Measurements from ENCODE around the gene IL17D. TPM values are rescaled to one million over a fixed set of nuclear protein-coding genes. Genes with fewer than 3 reads are reported as not detected.

IL17D gene
- total RNA-seq, 1 experiment from 2014 or later: 1.2 TPM

DNA sequence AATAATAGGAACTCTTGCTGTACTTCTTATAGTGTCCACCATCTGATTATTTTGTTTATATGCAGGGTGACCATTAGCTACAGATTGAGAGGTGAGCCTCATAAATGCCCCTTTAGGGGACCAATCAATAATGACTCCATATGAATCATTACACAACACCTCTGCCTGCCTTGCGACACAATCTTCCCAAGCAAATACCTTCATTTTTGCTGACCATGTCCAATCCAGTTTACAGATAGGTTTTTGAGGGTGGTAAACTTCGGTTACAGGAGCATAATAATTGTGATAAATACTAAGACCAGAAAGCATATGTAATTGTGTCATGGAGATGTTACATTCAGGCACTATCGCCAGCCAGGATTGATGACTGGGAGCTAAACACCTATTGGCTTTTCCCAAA, 23.6 kb upstream of the IL17D start:
- no peak overlapping the region for H3K18ac ChIP-seq (ENCODE audit: insufficient read length, low read depth, low read length)
- H2BK12ac ChIP-seq (ENCODE audit: insufficient read length, low read depth, low read length): no peak overlapping the region
- H4K91ac ChIP-seq (ENCODE audit: insufficient read length, low read depth, low read length): no peak overlapping the region
- no peak overlapping the region for H2BK15ac ChIP-seq (ENCODE audit: low read depth, low read length)
- Mint-ChIP-seq H3K4me3 (no peak overlapping the region), H3K4me1 (peaks cover 44 to 50% of the 10 kb centered on the region in 2 experiments), H3K27me3 (ENCODE audit: low read depth) (no peaks in the 10 kb centered on the region), H3K36me3 (ENCODE audit: insufficient read depth in 1 of 3, low read depth in 3 of 3) (no peaks in the 10 kb centered on the region), H3K27ac (no peak overlapping the region), H3K9me3 (no peaks in the 10 kb centered on the region)
- no peaks in the 10 kb centered on the region for H4K20me1 ChIP-seq (ENCODE audit: control insufficient read depth, insufficient read depth, insufficient read length)
- no peak overlapping the region for H3T11ph ChIP-seq (ENCODE audit: low read length)
- H2AK5ac ChIP-seq (ENCODE audit: insufficient read length, low read length): no peak overlapping the region
- no peak overlapping the region for H3K9ac ChIP-seq (ENCODE audit: extremely low read depth, insufficient read length, low read length)
- no peak overlapping the region for H3K27ac ChIP-seq (ENCODE audit: insufficient read length, low read depth, low read length)
- no peak overlapping the region for H3K14ac ChIP-seq (ENCODE audit: insufficient read depth, low read length)
- no peak overlapping the region for H4K8ac ChIP-seq (replicated peaks; ENCODE audit: insufficient read length, low read depth, low read length)
- H3K56ac ChIP-seq (ENCODE audit: insufficient read length, low read depth, low read length): no peak overlapping the region
- no peaks in the 10 kb centered on the region for H3K23me2 ChIP-seq (ENCODE audit: insufficient read length, low read depth, low read length, poor library complexity, severe bottlenecking)
- no peak overlapping the region for H2AFZ ChIP-seq (ENCODE audit: low read length)
- no peaks in the 10 kb centered on the region for H3K9me3 ChIP-seq (ENCODE audit: control insufficient read depth, low read depth, low read length)
- TF ChIP-seq, protein P1, sequence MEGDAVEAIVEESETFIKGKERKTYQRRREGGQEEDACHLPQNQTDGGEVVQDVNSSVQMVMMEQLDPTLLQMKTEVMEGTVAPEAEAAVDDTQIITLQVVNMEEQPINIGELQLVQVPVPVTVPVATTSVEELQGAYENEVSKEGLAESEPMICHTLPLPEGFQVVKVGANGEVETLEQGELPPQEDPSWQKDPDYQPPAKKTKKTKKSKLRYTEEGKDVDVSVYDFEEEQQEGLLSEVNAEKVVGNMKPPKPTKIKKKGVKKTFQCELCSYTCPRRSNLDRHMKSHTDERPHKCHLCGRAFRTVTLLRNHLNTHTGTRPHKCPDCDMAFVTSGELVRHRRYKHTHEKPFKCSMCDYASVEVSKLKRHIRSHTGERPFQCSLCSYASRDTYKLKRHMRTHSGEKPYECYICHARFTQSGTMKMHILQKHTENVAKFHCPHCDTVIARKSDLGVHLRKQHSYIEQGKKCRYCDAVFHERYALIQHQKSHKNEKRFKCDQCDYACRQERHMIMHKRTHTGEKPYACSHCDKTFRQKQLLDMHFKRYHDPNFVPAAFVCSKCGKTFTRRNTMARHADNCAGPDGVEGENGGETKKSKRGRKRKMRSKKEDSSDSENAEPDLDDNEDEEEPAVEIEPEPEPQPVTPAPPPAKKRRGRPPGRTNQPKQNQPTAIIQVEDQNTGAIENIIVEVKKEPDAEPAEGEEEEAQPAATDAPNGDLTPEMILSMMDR (conservative IDR thresholded peaks at IDR 0.05): no peak
- no peaks in the 10 kb centered on the region for H3K27me3 ChIP-seq (ENCODE audit: insufficient read depth, low read length)
- H3K4ac ChIP-seq (ENCODE audit: low read depth, low read length): no peak overlapping the region
- H3K23ac ChIP-seq (ENCODE audit: insufficient read length, low read depth, low read length): no peak overlapping the region
- no peaks in the 10 kb centered on the region for H3K4me1 ChIP-seq (ENCODE audit: insufficient read depth, low read length)
- no peak overlapping the region for H3K4me2 ChIP-seq (ENCODE audit: insufficient read depth, insufficient read length, low read length)
- no peaks in the 10 kb centered on the region for H3K79me2 ChIP-seq (ENCODE audit: insufficient read depth, low read length)
- no peak overlapping the region for H2BK120ac ChIP-seq (ENCODE audit: low read depth, low read length, poor library complexity, severe bottlenecking)
- DNase-seq: no peak
- no peak overlapping the region for H2BK5ac ChIP-seq (ENCODE audit: insufficient read length, low read length)
- H4K5ac ChIP-seq (ENCODE audit: insufficient read length, low read depth, low read length): no peak overlapping the region
- H2BK20ac ChIP-seq (ENCODE audit: low read depth, low read length, poor library complexity, severe bottlenecking): no peak overlapping the region
- no peaks in the 10 kb centered on the region for H3K79me1 ChIP-seq (ENCODE audit: insufficient read depth, low read depth, low read length, poor library complexity, severe bottlenecking)
- WGBS (ENCODE audit: extremely low coverage, insufficient read length, low lambda C conversion rate): no CpG with 5 or more reads among the region's 3 CpGs

All from H9 (cell line).